Neural progenitor cell (in vitro differentiated cells): ENCODE results near the gene EML2. TPM values are rescaled to one million over a fixed set of nuclear protein-coding genes. Genes with fewer than 3 reads are reported as not detected.

Source experiments
- DNase-seq: peaks from one replicate; pipeline ENCODE4 v3.0.0-alpha.2; 2016; ENCODE audit warnings: low spot score
- H2AFZ ChIP-seq: fragments of 200-600 bp; sonication (generic); replicated peaks from 2 replicates; pipeline ENCODE4 v1.6.1; 2016; ENCODE audit warnings: antibody characterized with exemption
- H3F3A ChIP-seq: fragments of 200-600 bp; sonication (generic); 2 replicates; pipeline ENCODE4 v1.6.1; 2016; ENCODE audit warnings: antibody characterized with exemption, low read depth
- H3K27ac ChIP-seq: fragments of 200-600 bp; sonication (generic); 2 replicates; pipeline ENCODE4 v1.5.1; 2016; ENCODE audit warnings: mild to moderate bottlenecking
- H3K27me3 ChIP-seq: fragments of 200-600 bp; sonication (generic); 2 replicates; pipeline ENCODE4 v1.6.1; 2016; ENCODE audit warnings: mild to moderate bottlenecking, moderate library complexity
- H3K36me3 ChIP-seq: fragments of 200-600 bp; sonication (generic); 2 replicates; pipeline ENCODE4 v1.5.1; 2016
- H3K4me1 ChIP-seq: fragments of 200-600 bp; sonication (generic); 2 replicates; pipeline ENCODE4 v1.6.1; 2016; ENCODE audit warnings: mixed run types
- H3K4me2 ChIP-seq: fragments of 200-600 bp; sonication (generic); 2 replicates; pipeline ENCODE4 v1.6.1; 2016
- H3K4me3 ChIP-seq: fragments of 200-600 bp; sonication (generic); 2 replicates; pipeline ENCODE4 v1.5.1; 2016
- H3K79me2 ChIP-seq: fragments of 200-600 bp; sonication (generic); 2 replicates; pipeline ENCODE4 v1.6.1; 2016; ENCODE audit warnings: low read depth
- H3K9ac ChIP-seq: fragments of 200-600 bp; sonication (generic); 2 replicates; pipeline ENCODE4 v1.6.1; 2016
- H3K9me3 ChIP-seq: fragments of 200-600 bp; sonication (generic); 2 replicates; pipeline ENCODE4 v1.5.1; 2016; ENCODE audit warnings: low read depth
- H4K20me1 ChIP-seq: fragments of 200-600 bp; sonication (generic); 2 replicates; pipeline ENCODE4 v1.6.1; 2016; ENCODE audit warnings: low read depth
- H3K27ac Mint-ChIP-seq: 3 replicates; pipeline ENCODE4 v1.8.0; 2021; ENCODE audit warnings: mixed read lengths
- H3K27me3 Mint-ChIP-seq: 2 replicates; pipeline ENCODE4 v1.8.0; 2022; ENCODE audit warnings: low read depth, mild to moderate bottlenecking, inconsistent platforms, moderate library complexity, mixed read lengths; ENCODE audit not compliant: insufficient read depth
- H3K36me3 Mint-ChIP-seq: 3 replicates; pipeline ENCODE4 v1.8.0; 2021; ENCODE audit warnings: mixed read lengths
- H3K4me1 Mint-ChIP-seq: 3 replicates; pipeline ENCODE4 v1.8.0; 2021; ENCODE audit warnings: mixed read lengths
- H3K4me3 Mint-ChIP-seq: 3 replicates; pipeline ENCODE4 v1.8.0; 2021; ENCODE audit warnings: mild to moderate bottlenecking, moderate library complexity, mixed read lengths
- H3K9me3 Mint-ChIP-seq: 3 replicates; pipeline ENCODE4 v1.8.0; 2020; ENCODE audit warnings: mixed read lengths
- CTCF ChIP-seq: fragments of 200-600 bp; sonication (generic); IDR thresholded peaks from 2 replicates; pipeline ENCODE4 v1.5.1; 2017; ENCODE audit warnings: antibody characterized with exemption, mild to moderate bottlenecking
- EZH2 ChIP-seq: fragments of 200-600 bp; sonication (generic); IDR thresholded peaks from 2 replicates; pipeline ENCODE4 v1.6.1; 2017; ENCODE audit warnings: antibody characterized with exemption, mild to moderate bottlenecking, moderate library complexity
- EZH2phosphoT487 ChIP-seq: fragments of 200-600 bp; sonication (generic); IDR thresholded peaks from 2 replicates; pipeline ENCODE4 v1.6.1; 2017; ENCODE audit warnings: antibody characterized with exemption
- total RNA-seq: library from RNA; depleted of rRNA; stranded (reverse); fragments of >200 nt; gene quantifications from 2 replicates; pipeline ENCODE4 v1.2.3, GENCODE V29; 2015; ENCODE audit warnings: low replicate concordance

Gene EML2
- total RNA-seq, 1 donor from 2014 or later, result 15.9 TPM

GRCh38 chr19:45677351-45678230, 38.4 kb upstream of the EML2 start:
- H2AFZ ChIP-seq, result no peak overlapping the region

GRCh38 chr19:45676851-45677263, 37.7 kb upstream of the EML2 start:
- Mint-ChIP-seq H3K9me3 (no peaks in the 10 kb centered on the region), H3K4me1 (peaks cover 10% of the 10 kb centered on the region), H3K27me3 (peaks cover 24% of the 10 kb centered on the region), H3K36me3 (no peaks in the 10 kb centered on the region), H3K27ac (no peak overlapping the region), H3K4me3 (peak overlapping the region; percentile 67)
- Histone ChIP-seq H2AFZ (no peak overlapping the region), H3K27me3 (peaks cover 95% of the 10 kb centered on the region), H3F3A (peaks cover 16% of the 10 kb centered on the region), H3K4me3 (peak overlapping the region; percentile 45), H3K36me3 (no peaks in the 10 kb centered on the region), H3K27ac (no peak overlapping the region), H3K79me2 (no peaks in the 10 kb centered on the region), H3K4me1 (peaks cover 6% of the 10 kb centered on the region), H3K4me2 (peak overlapping the region; percentile 77), H4K20me1 (peaks cover 7% of the 10 kb centered on the region), H3K9me3 (no peaks in the 10 kb centered on the region), H3K9ac (no peak overlapping the region)
- TF ChIP-seq EZH2phosphoT487 (no peak), EZH2 (no peak)
- DNase-seq, result no peak

More at GRCh38 chr19:45677351-45678230, 38.4 kb upstream of the EML2 start:
- no peaks in the 10 kb centered on the region for H3K9me3 ChIP-seq
- peaks cover 20% of the 10 kb centered on the region for H3F3A ChIP-seq
- H3K9ac ChIP-seq, result no peak overlapping the region
- H3K27me3 ChIP-seq, result peaks cover 93% of the 10 kb centered on the region
- peaks cover 7% of the 10 kb centered on the region for H4K20me1 ChIP-seq
- Mint-ChIP-seq H3K4me3 (peak overlapping the region; percentile 78), H3K27me3 (peaks cover 27% of the 10 kb centered on the region), H3K4me1 (peaks cover 10% of the 10 kb centered on the region), H3K27ac (no peak overlapping the region), H3K36me3 (no peaks in the 10 kb centered on the region), H3K9me3 (no peaks in the 10 kb centered on the region)
- DNase-seq, result peak; percentile 94
- no peaks in the 10 kb centered on the region for H3K79me2 ChIP-seq
- H3K4me1 ChIP-seq, result peaks cover 6% of the 10 kb centered on the region
- TF ChIP-seq CTCF (no peak), EZH2phosphoT487 (no peak), EZH2 (peak; percentile 73)
- peak overlapping the region; percentile 77 for H3K4me2 ChIP-seq
- no peak overlapping the region for H3K27ac ChIP-seq
- no peaks in the 10 kb centered on the region for H3K36me3 ChIP-seq
- peak overlapping the region; percentile 45 for H3K4me3 ChIP-seq

DNA sequence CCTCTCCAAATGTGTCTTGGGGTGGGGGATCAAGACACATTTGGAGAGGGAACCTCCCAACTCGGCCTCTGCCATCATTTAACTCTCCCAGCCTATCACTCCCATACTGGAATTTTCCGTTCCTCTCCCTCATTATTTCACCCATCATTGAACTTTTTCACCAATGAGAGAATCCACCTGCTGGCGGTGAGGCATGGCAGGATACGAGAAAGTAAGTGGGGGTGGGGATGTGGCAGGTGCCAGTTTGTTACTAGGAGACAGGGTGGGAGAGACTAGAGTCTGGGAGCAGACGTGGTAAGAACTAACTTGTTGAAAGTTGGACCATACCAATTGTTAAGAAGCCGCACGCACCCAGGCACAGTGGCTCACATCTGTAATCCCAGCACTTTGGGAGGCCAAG, 35.7 kb upstream of the EML2 start:
- DNase-seq, result no peak
- Mint-ChIP-seq H3K27ac (no peak overlapping the region), H3K4me3 (peak overlapping the region; percentile 45), H3K4me1 (peaks cover 21% of the 10 kb centered on the region), H3K27me3 (peaks cover 35% of the 10 kb centered on the region), H3K9me3 (no peaks in the 10 kb centered on the region), H3K36me3 (no peaks in the 10 kb centered on the region)
- peaks cover 8% of the 10 kb centered on the region for H4K20me1 ChIP-seq
- no peak overlapping the region for H3K27ac ChIP-seq
- no peak overlapping the region for H2AFZ ChIP-seq
- H3K9me3 ChIP-seq, result no peaks in the 10 kb centered on the region
- no peak overlapping the region for H3K4me2 ChIP-seq
- H3K36me3 ChIP-seq, result no peaks in the 10 kb centered on the region
- no peaks in the 10 kb centered on the region for H3K79me2 ChIP-seq
- H3F3A ChIP-seq, result peaks cover 22% of the 10 kb centered on the region
- no peak for TF ChIP-seq CTCF
- no peak for TF ChIP-seq EZH2phosphoT487
- no peak for TF ChIP-seq EZH2
- no peak overlapping the region for H3K9ac ChIP-seq
- no peak overlapping the region for H3K4me3 ChIP-seq
- H3K4me1 ChIP-seq, result peaks cover 6% of the 10 kb centered on the region
- H3K27me3 ChIP-seq, result peaks cover 97% of the 10 kb centered on the region
